ENCODE results near the gene PRR14L.
A peak's percentile ranks its signal among the peaks of the same experiment; 100 is the strongest.
"Not testable (repeated sequence)": the region's sequence is repeated elsewhere in the genome, so short reads cannot be mapped to it uniquely, and the experiment has no call there.

The PRR14L gene

DNA sequence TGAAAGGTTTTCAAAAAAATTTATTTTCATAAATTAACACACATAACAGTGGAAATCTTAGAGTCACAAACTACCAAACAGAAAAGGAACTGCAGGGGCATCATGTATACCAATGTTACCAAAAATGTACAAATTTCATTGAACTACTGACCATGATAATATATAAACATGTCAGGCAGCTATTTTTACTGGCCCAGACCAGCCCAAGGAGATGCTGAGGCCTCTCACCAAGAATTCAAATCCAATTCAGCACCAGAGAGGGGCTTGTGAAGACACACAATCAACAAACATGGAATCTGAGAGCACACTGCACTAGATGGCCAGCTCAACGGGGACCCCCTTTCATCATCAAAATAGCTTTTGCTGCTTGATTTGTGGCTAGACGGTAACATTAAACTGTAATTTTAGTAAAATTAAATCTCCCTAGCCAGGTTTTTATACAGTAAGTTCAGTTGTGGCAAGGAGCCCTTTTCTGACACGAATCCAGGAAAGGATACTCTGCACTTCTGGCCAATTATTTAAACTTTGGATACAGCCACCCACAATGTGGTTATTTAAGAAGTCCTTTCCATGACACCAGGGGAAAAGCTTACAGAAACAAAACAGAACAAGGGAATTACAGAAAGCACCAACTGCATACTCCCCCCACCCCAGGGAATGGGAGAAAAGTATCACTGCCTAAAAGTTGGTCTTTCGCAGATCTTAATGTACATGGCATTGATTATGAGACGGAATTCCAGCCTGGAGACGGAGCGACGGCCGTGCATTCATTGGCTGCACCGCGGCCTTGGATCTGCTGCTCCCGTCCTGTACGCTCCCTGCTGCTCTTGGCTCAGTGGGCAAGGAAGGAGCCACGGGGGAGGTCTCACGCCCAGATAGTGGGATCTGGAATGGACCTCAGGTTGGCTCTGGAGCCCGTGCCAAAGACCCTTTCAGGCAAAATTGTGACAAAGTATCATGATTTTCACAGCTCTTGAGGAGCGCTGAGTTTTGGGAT is 68.3 kb downstream of the PRR14L start:
- DNase-seq (ENCODE audit: low read depth) = peak; percentile 66

DNA sequence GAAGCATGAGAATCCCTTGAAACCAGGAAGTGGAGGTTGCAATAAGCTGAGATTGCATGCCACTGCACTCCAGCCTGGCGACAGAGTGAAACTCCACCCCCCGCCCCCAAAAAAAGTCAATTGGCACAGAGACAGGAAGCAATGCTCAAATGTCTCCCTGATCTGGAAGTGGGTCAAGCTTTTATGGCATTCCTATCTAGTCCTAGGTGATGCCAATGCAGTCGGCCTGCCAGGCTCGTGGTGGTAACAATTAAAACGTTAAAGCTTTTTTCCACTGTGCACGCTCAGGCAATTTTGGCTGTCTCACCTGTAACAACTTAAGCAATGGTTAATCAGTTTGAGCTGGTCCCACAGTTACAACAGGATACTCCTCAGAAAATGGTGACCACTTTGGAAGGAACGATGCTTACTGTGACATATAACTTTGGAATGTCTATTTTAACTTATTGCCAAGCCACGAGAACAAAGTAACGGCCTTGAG is 69.0 kb downstream of the PRR14L start:
- DNase-seq (ENCODE audit: low read depth) = peak; percentile 85

GRCh38 chr22:31678748-31679147 is 71.2 kb downstream of the PRR14L start:
- no peak for DNase-seq (ENCODE audit: low read depth)

DNA sequence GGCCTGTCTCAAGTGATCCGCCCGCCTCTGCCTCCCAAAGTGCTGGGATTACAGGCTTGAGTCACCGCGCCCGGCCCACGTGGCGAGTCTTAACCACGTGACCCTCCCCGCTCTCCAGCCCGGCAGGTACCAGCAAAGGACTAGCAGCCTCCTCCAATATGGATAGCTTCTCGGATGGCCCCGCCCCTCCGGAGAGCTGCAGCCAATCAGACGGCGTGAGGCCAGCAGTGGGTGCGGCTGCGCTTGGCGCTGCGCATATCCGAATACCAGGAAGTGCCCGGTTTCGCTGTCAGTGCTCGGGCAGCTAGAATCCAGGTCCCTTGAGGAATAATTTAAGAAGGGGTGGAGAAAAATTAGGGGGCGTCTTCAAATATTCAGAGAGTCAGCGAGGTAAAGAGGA is 73.2 kb downstream of the PRR14L start:
- DNase-seq (ENCODE audit: low read depth) = peak; percentile 80

- DNase-seq (ENCODE audit: low read depth) = not testable (repeated sequence)
These were observed 75.7 kb downstream of the PRR14L start for GRCh38 chr22:31674219-31674618.

DNA sequence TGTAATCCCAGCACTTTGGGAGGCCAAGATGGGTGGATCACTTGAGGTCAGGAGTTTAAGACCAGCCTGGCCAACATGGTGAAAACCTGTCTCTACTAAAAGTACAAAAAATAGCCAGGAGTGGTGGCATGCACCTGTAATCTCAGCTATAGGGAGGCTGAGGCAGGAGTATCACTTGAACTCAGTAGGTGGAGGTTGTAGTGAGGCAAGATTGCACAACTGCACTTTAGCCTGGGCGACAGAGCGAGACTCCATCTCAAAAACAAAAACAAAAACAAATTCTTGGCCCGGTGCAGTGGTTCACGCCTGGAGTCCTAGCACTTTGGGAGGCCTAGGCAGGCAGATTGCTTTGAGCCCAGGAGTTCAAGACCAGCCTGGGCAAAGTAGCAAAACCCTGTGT is 81.1 kb downstream of the PRR14L start:
- not testable (repeated sequence) for DNase-seq (ENCODE audit: low read depth)

GRCh38 chr22:31662668-31663037 is 87.3 kb downstream of the PRR14L start:
- DNase-seq (ENCODE audit: low read depth) = no peak

DNA sequence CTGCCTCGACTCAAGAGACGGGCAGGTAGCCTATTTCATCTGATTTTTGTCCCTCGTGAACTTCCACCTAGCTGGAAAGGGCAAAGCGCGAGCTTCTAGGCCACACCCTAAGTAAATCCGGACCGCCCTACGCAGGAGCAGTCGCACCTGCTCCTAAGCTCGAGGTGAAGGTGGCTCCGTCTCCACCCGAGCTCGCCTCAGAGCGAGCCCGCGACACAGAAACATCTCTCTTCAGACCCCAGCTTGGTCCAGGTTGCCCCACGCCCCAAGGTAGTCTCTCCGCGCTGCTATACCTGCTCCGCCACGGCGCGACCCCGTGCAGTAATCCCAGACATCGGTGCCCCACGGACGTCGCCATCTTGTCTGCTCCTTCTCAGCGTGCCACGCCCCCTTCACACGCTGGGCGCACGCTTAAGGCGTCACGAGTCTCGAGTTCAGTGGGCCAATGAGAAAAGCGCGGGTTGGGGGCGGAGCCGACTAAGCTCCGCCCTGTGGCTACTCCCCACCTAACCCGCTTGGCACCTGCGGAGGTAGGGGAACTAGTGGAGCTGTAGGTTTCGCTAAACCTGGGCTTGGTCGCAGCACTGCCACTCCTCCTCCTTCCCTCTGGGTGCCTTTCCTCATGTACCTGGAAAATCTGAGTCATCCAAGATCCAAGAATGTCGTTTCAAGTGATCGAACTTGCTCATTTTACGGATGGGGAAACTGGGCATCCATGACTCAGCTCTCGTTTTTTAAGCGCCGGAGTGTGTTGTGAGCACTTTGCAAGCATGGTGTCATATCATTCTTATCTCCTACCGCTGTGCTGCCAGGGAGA is 87.9 kb downstream of the PRR14L start, which contains the start of gene PISD:
TSS of gene PISD (minus strand) at position 365 of the 817 bp plus-strand sequence. CDS start at position 358, 7 bp downstream.
- peak; percentile 92 for DNase-seq (ENCODE audit: low read depth)

- DNase-seq (ENCODE audit: low read depth) = peak; percentile 85
These were observed 89.0 kb downstream of the PRR14L start for GRCh38 chr22:31660860-31661341.

- peak; percentile 36 for DNase-seq (ENCODE audit: low read depth)
These were observed 90.7 kb downstream of the PRR14L start for GRCh38 chr22:31659246-31659645.

DNA sequence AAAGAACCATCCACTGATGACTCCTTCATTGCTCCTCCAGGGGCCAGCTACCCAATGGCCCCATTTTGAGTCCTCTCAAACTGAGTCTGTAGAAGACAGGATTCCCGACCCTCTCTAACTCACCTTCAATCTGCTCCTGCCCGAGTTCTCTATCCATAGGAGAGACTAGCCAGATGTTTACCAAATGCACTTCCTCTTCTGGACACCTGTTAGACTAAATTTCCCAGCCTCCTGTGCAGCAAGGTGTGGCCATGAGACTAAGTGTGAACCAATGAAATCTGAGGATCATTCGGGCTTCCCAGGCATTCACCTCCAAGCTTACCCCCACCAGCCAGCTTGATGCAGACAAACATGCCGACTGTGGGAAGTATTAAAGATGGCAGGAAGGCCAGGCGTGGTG is 95.5 kb downstream of the PRR14L start:
- DNase-seq (ENCODE audit: low read depth) = no peak

GRCh38 chr22:31653944-31654343 is 96.0 kb downstream of the PRR14L start:
- DNase-seq (ENCODE audit: low read depth) = no peak

DNA sequence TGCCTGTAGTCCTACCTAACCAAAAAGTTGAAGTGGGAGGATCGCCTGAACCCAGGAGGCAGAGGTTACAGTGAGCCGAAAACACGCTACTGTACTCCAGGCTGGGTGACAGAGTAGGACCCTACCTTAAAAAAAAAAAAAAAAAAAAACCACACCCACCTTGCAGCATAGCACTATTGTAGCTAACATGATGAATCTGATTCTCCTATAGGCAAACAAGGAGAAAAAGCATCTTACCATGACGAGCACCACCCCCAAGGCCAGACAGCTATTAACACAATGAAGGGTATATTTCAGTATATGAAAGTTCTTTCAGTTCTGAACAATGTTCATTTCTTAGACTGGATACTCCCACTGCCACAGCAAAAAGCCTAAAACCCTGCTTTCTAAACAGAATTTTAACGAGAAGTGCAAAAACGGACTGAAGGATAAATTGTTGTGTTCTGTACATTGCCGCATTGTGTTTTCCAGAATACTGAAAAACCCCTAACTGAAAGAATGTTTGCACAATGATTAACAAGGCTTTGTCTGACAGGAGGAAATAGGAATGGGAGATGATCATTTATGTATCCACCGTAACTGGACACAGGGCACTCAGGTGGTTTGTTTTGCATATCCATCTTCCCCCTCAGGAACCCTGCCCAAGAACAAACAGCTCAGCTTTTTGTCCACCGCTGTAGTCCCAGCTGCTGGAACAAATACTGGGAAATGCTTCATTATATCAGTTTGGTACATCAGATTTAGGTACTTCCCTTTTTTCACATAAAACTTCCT is 96.8 kb downstream of the PRR14L start:
- no peak for DNase-seq (ENCODE audit: low read depth)

DNA sequence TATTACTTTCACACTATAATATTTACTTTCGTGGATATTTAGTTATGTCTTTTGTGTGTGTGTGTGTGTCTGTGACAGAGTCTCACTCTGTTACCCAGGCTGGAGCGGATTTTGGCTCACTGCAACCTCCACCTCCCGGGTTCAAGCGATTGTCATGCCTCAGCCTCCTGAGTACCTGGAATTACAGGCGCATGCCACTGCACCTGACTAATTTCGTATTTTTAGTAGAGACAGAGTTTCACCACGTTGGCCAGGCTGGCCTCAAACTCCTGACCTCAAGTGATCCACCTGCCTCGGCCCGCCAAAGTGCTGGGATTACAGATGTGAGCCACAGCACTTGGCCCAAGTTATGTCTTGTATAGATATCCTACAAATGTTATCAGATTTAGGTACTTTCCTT is 97.8 kb downstream of the PRR14L start:
- DNase-seq (ENCODE audit: low read depth) = no peak

GRCh38 chr22:31651664-31652063 is 98.3 kb downstream of the PRR14L start:
- no peak for DNase-seq (ENCODE audit: low read depth)

GRCh38 chr22:31650391-31650790 is 99.5 kb downstream of the PRR14L start:
- peak; percentile 85 for DNase-seq (ENCODE audit: low read depth)

DNA sequence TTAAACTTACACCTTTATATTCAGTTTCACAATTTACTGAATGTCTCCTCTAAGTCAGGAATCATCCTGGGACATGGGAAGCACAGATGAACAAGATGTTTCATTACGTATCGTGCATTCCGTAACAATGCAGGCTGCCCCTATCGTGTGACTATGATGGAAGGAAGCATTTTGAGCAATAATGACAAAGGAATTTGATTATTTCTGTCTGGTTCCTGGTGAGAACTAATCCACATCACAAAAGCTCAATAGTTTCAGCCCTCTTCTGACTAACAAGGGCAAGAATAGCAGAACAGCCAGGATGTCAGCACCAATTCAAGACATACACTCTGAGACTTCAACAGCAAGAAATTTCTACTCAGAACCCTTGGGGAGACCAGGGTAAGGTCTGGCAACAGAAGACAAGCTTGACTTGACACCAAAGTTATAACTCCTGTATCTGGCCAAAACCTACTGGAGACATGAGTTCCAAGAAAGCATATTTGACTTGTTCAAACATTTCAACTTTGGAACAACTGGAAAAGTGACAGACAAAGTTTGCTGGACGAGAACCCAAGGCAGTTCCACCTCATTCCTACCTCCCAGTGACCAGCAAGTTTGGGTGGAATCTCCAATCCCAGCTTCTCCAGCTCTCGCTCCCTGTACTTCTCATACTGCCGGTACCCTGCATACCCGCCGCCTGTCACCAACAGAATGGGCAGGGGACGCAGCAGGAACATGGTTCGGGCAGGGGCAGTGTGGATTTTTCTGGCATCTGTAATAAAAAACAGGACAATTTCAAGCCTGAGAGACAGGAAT is 102.2 kb downstream of the PRR14L start:
- peak; percentile 88 for DNase-seq (ENCODE audit: low read depth)

DNA sequence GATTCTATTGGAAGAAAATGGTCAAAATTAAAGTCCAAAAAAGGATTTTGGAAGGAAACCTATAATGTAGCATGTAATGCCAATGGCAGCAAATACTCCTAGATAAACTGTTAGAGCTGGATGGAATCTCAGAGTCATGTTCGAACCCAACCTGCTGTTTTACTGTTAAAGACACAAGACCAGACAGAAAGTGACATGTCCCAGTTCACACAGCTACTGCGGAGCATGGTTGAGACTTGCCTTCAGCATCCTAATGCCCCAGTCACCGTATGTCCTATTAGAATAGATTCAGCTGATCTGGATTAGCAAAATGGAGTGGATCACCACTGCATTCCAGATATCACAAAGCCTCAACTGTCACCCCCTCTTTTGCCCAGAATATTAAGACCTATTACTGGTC is 102.9 kb downstream of the PRR14L start:
- no peak for DNase-seq (ENCODE audit: low read depth)

DNA sequence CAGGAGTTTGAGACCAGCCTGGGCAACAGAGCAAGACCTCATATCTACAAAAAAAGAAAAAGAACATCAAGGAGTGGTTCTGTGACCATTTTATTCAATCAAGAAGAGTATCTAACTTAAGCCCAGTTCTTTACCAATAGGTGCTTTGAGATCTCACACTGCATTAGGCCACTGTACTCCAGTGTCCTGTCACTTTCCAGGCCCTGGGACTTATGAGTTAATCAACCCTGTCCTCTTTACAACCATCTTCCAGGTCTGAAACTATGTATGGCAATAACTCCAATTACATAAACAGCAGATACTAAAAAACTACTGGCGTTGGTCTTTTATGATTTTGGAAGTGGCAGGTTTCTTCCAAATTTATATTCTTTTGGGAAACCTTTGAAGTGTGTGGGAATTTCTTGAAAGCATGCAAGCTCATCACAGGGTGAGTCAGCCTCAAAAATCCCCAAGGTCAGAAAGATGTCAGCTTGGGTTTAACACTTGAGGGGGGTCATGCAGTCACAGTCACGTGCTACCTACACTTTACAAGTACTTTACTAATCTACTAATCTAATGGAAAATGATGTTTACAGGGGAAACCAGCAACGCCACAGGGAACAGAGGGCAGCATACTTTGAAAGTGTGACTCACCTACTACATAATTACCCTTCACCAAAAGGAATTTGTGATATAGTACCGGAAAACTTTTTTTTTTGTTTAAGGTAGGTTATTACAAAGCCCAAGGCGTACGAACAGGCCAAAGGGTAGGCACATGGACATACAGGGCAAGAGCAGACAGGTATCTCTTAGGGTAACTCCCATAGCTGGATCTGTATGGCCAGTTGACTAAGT is 103.5 kb downstream of the PRR14L start:
- DNase-seq (ENCODE audit: low read depth) = peak; percentile 99

Data from EH (cell line).